Retinal pigment epithelial cell (primary cell): ENCODE results near the gene WDFY3.
A peak's percentile ranks its signal among the peaks of the same experiment; 100 is the strongest.
"Not testable (repeated sequence)": the region's sequence is repeated elsewhere in the genome, so short reads cannot be mapped to it uniquely, and the experiment has no call there.

Experiments used
- DNase-seq: peaks from one replicate; pipeline ENCODE4 v3.0.0-alpha.2; 2010; ENCODE audit warnings: low read depth
- H3K4me3 ChIP-seq: 2 replicates; pipeline ENCODE4 v1.5.1; 2011; ENCODE audit warnings: mild to moderate bottlenecking, low read length, control low read depth, moderate library complexity
- TF ChIP-seq, protein P1 (sequence below): conservative IDR thresholded peaks from 2 replicates; pipeline ENCODE4 v1.5.1; 2011; ENCODE audit warnings: low read depth, low read length, control low read depth, inconsistent platforms

The WDFY3 gene

GRCh38 chr4:84673475-84674240, 292.8 kb downstream of the WDFY3 start:
- TF ChIP-seq, protein P1, sequence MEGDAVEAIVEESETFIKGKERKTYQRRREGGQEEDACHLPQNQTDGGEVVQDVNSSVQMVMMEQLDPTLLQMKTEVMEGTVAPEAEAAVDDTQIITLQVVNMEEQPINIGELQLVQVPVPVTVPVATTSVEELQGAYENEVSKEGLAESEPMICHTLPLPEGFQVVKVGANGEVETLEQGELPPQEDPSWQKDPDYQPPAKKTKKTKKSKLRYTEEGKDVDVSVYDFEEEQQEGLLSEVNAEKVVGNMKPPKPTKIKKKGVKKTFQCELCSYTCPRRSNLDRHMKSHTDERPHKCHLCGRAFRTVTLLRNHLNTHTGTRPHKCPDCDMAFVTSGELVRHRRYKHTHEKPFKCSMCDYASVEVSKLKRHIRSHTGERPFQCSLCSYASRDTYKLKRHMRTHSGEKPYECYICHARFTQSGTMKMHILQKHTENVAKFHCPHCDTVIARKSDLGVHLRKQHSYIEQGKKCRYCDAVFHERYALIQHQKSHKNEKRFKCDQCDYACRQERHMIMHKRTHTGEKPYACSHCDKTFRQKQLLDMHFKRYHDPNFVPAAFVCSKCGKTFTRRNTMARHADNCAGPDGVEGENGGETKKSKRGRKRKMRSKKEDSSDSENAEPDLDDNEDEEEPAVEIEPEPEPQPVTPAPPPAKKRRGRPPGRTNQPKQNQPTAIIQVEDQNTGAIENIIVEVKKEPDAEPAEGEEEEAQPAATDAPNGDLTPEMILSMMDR: no peak
- peak; percentile 62 for DNase-seq
- H3K4me3 ChIP-seq: no peak overlapping the region

DNA sequence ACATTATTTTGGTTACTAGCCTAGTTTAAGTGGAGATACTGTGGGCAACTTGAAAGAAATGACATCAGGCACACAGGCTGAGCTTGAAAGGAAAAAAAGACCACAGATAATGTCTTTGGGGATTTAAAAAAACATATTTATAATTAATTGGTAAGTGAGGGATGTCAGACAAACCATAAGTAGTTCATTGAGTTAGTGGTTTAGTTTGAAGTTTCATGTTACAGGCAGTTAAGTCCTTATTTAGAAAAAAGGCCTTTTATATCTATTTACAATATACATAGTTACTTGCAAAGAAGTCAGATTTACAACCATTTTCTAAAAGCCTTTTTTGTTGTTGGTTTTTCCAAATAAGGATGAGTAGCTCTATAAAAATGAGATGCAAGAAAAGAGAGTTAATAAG, 294.3 kb downstream of the WDFY3 start:
- no peak for DNase-seq
- TF ChIP-seq, protein P1: no peak
- H3K4me3 ChIP-seq: no peak overlapping the region

GRCh38 chr4:84669201-84669600, 297.3 kb downstream of the WDFY3 start:
- TF ChIP-seq, protein P1: no peak
- no peak for DNase-seq
- H3K4me3 ChIP-seq: no peak overlapping the region

DNA sequence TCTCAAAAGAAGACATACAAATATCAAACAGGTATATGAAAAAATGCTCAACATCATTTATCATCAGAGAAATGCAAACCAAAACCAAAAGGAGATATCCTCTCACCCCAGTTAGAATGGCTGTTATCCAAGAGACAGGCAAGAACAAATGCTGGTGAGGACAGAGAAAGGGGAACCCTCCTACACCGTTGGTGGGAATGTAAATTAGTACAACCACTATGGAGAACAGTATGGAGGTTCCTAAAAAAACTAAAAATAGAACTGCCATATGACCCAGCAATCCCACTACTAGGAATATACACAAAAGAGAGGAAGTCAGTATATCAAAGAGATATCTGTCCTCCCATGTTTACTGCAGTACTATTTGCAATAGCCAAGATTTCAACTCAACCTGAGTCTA, 300.1 kb downstream of the WDFY3 start:
- TF ChIP-seq, protein P1: no peak
- DNase-seq: no peak
- H3K4me3 ChIP-seq: no peak overlapping the region

GRCh38 chr4:84664767-84665166, 301.7 kb downstream of the WDFY3 start:
- not testable (repeated sequence) for H3K4me3 ChIP-seq, DNase-seq

GRCh38 chr4:84661191-84661939, 305.1 kb downstream of the WDFY3 start:
- DNase-seq: no peak

DNA sequence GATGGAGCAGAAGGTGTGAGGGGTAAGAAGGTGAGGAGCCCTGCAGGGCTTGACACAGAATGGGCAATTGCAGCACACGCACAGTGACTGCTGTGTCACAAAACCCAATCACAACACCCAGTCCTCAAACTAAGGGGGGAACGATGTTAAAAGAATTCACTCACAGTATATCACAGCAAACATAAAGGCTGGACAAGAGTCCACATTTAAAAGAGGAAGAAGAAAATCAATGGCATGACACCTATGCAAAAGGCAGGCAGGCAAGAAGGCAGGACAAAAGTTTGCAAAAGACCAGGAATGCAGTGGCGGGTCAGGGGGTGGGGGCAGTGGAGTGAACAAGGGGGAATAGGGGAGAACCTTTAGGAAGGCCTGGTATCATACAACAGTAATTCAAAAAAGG, 305.9 kb downstream of the WDFY3 start:
- DNase-seq: no peak
- TF ChIP-seq, protein P1: no peak
- no peak overlapping the region for H3K4me3 ChIP-seq

More at GRCh38 chr4:84661191-84661939, 305.1 kb downstream of the WDFY3 start:
- no peak overlapping the region for H3K4me3 ChIP-seq
- TF ChIP-seq, protein P1: no peak
